Thyroid gland (tissue), 4 donors: ENCODE data around the gene CACUL1. TPM values are rescaled to one million over a fixed set of nuclear protein-coding genes. Genes with fewer than 3 reads are reported as not detected.

Experiments
- DNase-seq, 2 donors: peaks; one replicate each; pipeline ENCODE4 v3.0.0-alpha.2; 2019
- H3K27ac ChIP-seq, 3 donors: fragments of 200-600 bp; sonication (generic); 1 replicate in 2 of 3; 2 replicates in 1 of 3; pipeline ENCODE4 v1.5.1; 2016 to 2019; ENCODE audit warnings: mild to moderate bottlenecking in 1 of 3, moderate library complexity in 1 of 3
- H3K27me3 ChIP-seq: fragments of 200-600 bp; sonication (generic); one replicate; pipeline ENCODE4 v1.5.1; 2019
- H3K36me3 ChIP-seq, 2 donors: fragments of 200-600 bp; sonication (generic); one replicate each; pipeline ENCODE4 v1.5.1; 2016 to 2019
- H3K4me1 ChIP-seq, 2 donors: fragments of 200-600 bp; sonication (generic); one replicate each; pipeline ENCODE4 v1.5.1; 2017 to 2019
- H3K4me3 ChIP-seq, 3 donors: fragments of 200-600 bp; sonication (generic); replicated peaks in 1 of 3; 1 replicate in 2 of 3; 2 replicates in 1 of 3; pipeline ENCODE4 v1.5.1; 2016; ENCODE audit warnings: mild to moderate bottlenecking in 1 of 3
- H3K9me3 ChIP-seq: fragments of 200-600 bp; sonication (generic); one replicate; pipeline ENCODE4 v1.5.1; 2017
- POLR2A ChIP-seq, 2 donors: fragments of 450-650 bp; IDR thresholded peaks; one replicate each; pipeline ENCODE4 v1.6.1; 2017; ENCODE audit warnings: antibody characterized with exemption in 2 of 2, mild to moderate bottlenecking in 2 of 2, moderate library complexity in 1 of 2
- WGBS, 2 donors: methylation state at CpG; one replicate each; pipeline ENCODE4 v1.1.5; 2017; 5-methylcytosine and 5-hydroxymethylcytosine counted together
- intact Hi-C: fragments of 100-400 bp; cut with DNase I; formaldehyde crosslinking; loops from one replicate; pipeline ENCODE4 v1.15.1; 2023
- total RNA-seq, 4 donors: library from RNA; depleted of rRNA; stranded (reverse); fragments of >200 nt; gene quantifications; one replicate each; pipeline ENCODE4 v1.2.3, GENCODE V29; 2016
- TF ChIP-seq, protein P1 (sequence below), 6 experiments: fragments of 200-600 bp in 3 of 6; fragments of 450-650 bp in 3 of 6; sonication (generic) in 3 of 6; IDR thresholded peaks; one replicate each; pipeline ENCODE4 v1.5.1; 2016 to 2019; ENCODE audit warnings: antibody characterized with exemption in 6 of 6, mild to moderate bottlenecking in 2 of 6, inconsistent platforms in 1 of 6, moderate library complexity in 1 of 6

CACUL1 gene
- total RNA-seq, 4 donors from 2014 or later: 23.0 to 36.8 (median 31.5) TPM

DNA sequence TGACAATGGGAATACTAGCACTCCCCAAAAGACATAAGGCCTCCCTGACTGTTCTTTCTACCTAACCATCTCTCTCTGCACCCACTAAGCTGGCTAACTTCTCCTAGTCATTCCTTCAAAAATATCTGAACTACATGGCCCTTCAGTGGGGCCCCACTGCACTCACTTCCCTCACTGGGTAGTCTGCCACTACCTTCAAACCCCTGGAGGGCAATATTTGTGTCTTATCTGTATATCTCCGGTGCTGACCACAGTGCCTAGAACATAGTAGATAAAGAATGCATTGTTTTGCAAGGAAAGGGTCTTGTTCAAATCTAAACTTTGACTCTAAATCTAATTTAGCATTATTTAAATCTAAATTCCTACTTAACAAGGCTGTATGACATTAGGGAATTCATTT lies 44.3 kb downstream of the CACUL1 start:
- no peaks in the 10 kb centered on the region for H3K9me3 ChIP-seq
- H3K4me3 ChIP-seq: no peak overlapping the region
- peaks cover 0 to 6% of the 10 kb centered on the region in 2 donors for H3K4me1 ChIP-seq
- TF ChIP-seq, protein P1, sequence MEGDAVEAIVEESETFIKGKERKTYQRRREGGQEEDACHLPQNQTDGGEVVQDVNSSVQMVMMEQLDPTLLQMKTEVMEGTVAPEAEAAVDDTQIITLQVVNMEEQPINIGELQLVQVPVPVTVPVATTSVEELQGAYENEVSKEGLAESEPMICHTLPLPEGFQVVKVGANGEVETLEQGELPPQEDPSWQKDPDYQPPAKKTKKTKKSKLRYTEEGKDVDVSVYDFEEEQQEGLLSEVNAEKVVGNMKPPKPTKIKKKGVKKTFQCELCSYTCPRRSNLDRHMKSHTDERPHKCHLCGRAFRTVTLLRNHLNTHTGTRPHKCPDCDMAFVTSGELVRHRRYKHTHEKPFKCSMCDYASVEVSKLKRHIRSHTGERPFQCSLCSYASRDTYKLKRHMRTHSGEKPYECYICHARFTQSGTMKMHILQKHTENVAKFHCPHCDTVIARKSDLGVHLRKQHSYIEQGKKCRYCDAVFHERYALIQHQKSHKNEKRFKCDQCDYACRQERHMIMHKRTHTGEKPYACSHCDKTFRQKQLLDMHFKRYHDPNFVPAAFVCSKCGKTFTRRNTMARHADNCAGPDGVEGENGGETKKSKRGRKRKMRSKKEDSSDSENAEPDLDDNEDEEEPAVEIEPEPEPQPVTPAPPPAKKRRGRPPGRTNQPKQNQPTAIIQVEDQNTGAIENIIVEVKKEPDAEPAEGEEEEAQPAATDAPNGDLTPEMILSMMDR (IDR thresholded peaks at IDR 0.05): no peak
- TF ChIP-seq POLR2A (IDR thresholded peaks at IDR 0.05): no peak
- no peaks in the 10 kb centered on the region for H3K27me3 ChIP-seq
- WGBS, 2 donors: 79 to 91% methylated on average over 1 of the region's 1 CpG
- no peaks in the 10 kb centered on the region for H3K36me3 ChIP-seq
- DNase-seq: no peak
- no peak overlapping the region for H3K27ac ChIP-seq
- intact Hi-C loops: no loop called here

DNA sequence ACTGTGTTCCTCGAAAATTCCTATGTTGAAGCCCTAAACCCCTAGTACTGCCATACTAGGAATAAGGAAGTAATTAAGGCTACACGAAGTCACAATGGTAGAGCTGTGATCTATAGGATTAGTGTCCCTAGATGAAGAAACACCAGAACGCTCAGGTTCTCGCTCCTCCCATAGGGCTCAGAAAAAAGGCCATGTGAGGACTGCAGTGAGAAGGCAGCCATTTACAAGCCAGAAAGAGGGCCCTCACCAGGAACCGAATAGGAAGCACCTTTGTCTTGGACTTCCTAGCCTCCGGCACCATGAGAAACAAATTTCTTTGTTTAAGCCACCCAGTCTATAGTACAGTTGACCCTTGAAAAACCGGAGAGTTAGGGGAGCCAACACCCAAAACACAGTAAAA lies 46.2 kb downstream of the CACUL1 start:
- Histone ChIP-seq H3K36me3 (no peaks in the 10 kb centered on the region), H3K4me1 (peaks cover 0 to 6% of the 10 kb centered on the region in 2 donors), H3K27me3 (no peaks in the 10 kb centered on the region), H3K9me3 (no peaks in the 10 kb centered on the region), H3K4me3 (no peak overlapping the region), H3K27ac (no peak overlapping the region)
- intact Hi-C loops: no loop called here
- no peak for DNase-seq
- 92 to 94% methylated on average over 7 of the region's 7 CpGs for WGBS, 2 donors
- TF ChIP-seq POLR2A (IDR thresholded peaks at IDR 0.05): no peak
- TF ChIP-seq, protein P1 (IDR thresholded peaks at IDR 0.05): no peak

DNA sequence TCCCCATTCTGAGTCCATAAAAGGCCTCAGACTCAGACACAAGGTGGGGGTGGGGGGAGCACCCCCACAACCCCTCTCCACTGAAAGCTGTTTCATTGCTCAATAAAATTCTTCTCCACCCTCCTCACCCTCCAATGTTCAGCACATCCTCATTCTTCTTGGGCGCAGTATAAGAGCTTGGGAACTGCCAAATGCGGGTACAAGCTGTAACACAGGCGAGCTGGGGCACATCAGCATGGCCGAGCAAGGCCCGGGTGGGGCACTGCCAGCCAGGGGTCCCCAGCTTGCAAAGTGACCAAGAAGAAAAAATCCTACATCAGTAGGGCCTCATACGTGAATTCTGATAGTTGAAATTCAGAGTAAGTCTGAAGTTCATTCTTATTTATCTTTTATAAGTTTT lies 50.1 kb downstream of the CACUL1 start:
- intact Hi-C loops: no loop called here
- Histone ChIP-seq H3K4me1 (peaks cover 0 to 6% of the 10 kb centered on the region in 2 donors), H3K4me3 (no peak overlapping the region), H3K27me3 (no peaks in the 10 kb centered on the region), H3K36me3 (peaks cover 0 to 4% of the 10 kb centered on the region in 2 donors), H3K27ac (no peak overlapping the region), H3K9me3 (no peaks in the 10 kb centered on the region)
- no peak for DNase-seq
- no peak for TF ChIP-seq POLR2A (IDR thresholded peaks at IDR 0.05)
- TF ChIP-seq, protein P1 (IDR thresholded peaks at IDR 0.05): no peak
- WGBS, 2 donors: 97% methylated on average over 6 of the region's 6 CpGs

DNA sequence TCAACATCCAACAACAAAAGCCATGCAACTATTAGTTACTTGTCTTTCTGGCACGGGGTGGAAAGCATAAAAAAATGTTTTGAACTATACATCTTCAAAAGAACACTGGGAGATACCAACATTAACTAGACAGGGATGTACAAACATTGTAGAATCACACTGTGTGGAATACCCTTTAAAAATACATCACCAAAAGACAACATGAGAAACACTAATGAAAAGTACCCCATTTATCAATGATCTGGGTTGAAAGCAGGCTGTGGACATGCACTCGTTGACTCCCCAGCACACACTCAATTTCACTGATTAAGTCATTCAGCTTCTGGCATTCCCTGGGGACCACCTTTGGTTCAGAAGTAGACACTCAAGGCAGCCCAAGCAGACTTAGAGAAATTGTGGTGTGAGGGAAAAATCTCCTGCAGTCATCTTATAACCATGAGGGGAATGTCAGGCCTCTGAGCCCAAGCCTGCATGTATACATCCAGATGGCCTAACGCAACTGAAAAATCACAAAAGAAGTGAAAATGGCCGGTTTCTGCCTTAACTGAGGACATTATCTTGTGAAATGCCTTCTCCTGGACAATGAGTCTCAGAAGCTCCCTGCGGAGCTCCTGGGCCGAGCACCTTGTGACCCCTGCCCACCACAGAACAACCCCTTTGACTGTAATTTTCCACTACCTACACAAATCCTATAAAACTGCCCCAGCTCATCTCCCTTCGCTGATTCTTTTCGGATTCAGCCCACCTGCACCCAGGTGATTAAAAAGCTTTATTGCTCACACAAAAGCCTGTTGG lies 53.0 kb downstream of the CACUL1 start:
- DNase-seq: no peak
- H3K27ac ChIP-seq: no peak overlapping the region
- H3K9me3 ChIP-seq: no peaks in the 10 kb centered on the region
- peaks cover 0 to 4% of the 10 kb centered on the region in 2 donors for H3K36me3 ChIP-seq
- intact Hi-C loops: no loop called here
- TF ChIP-seq, protein P1 (IDR thresholded peaks at IDR 0.05): no peak
- H3K4me1 ChIP-seq: peaks cover 0 to 6% of the 10 kb centered on the region in 2 donors
- H3K4me3 ChIP-seq: no peak overlapping the region
- H3K27me3 ChIP-seq: no peaks in the 10 kb centered on the region
- 88 to 98% methylated on average over 7 to 8 of the region's 8 CpGs for WGBS, 2 donors

DNA sequence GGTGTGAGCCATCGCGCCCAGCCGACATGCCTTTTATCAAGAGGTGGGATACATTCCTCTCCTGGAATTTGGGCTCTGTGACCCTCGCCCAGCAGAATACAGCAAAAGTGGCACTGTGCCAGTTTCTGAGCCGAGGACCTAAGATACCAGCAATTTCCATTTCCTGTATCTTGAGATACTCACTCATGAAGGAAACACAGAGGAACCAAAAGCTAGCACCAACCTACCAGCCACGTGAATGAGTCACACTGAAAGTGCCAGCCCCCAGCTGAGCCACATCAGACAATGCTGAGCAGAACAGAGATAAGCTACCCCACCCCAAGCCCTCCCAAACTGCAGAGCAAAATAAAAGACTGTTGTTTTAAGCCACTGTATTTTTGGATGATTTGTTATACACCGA lies 56.3 kb downstream of the CACUL1 start:
- Histone ChIP-seq H3K4me1 (peaks cover 11 to 22% of the 10 kb centered on the region in 2 donors), H3K27ac (no peak overlapping the region), H3K9me3 (no peaks in the 10 kb centered on the region), H3K36me3 (peaks cover 0 to 4% of the 10 kb centered on the region in 2 donors), H3K27me3 (no peaks in the 10 kb centered on the region), H3K4me3 (no peak overlapping the region)
- DNase-seq: no peak
- intact Hi-C loops: no loop called here
- TF ChIP-seq POLR2A (IDR thresholded peaks at IDR 0.05): no peak
- TF ChIP-seq, protein P1 (IDR thresholded peaks at IDR 0.05): no peak
- 67 to 81% methylated on average over 5 to 7 of the region's 7 CpGs for WGBS, 2 donors
